HepG2 (cell line): ENCODE data around the gene EMILIN1. TPM values are rescaled to one million over a fixed set of nuclear protein-coding genes. Genes with fewer than 3 reads are reported as not detected.
A peak's percentile ranks its signal among the peaks of the same experiment; 100 is the strongest.

ENCODE experiments used
- ATAC-seq: fragments of 200-7000 bp; cut with Tn5 transposase; 3 replicates; pipeline ENCODE4 v1.9.1; 2020; ENCODE audit warnings: mild to moderate bottlenecking, moderate library complexity
- BruUV-seq: library from RNA; stranded (reverse); fragments of 400-500 nt; replicated peaks from 2 replicates; lab custom pipeline; 2021; lab: Mats Ljungman, UMichigan
- CTCF ChIA-PET: fragments of 300-600 bp; formaldehyde crosslinking; extraction: SDS; loops from one replicate; lab custom pipeline; 2021; ENCODE audit warnings: low total read pairs, inconsistent platforms, low intra/inter-chr PET ratio; lab: Yijun Ruan, JAX
- POLR2A ChIA-PET: fragments of 350-600 bp; sonication (Branson Sonifier 250); formaldehyde crosslinking; loops from one replicate; lab custom pipeline; 2020; ENCODE audit warnings: antibody characterized with exemption, inconsistent platforms; lab: Yijun Ruan, JAX
- DNase-seq: peaks from one replicate; pipeline ENCODE4 v3.0.0-alpha.2; 2015; ENCODE audit warnings: low spot score
- FAIRE-seq: peaks from 3 replicates; lab custom pipeline; 2011; peaks lifted over from hg19 to GRCh38; lab: Jason Lieb, UNC
- H2AFZ ChIP-seq: one replicate; pipeline ENCODE4 v1.6.1; 2011; ENCODE audit warnings: low read length, inconsistent platforms
- H3K27ac ChIP-seq: fragments of 300-600 bp; 3 replicates; pipeline ENCODE4 v1.8.0; 2011; ENCODE audit warnings: mixed run types, mild to moderate bottlenecking, mixed read lengths, low read length, inconsistent platforms; ENCODE audit not compliant: insufficient read depth; ENCODE audit errors: extremely low read length
- H3K27me3 ChIP-seq, 2 experiments: fragments of 200-600 bp in 1 of 2; 2 replicates in 1 of 2; 3 replicates in 1 of 2; pipeline versions ENCODE4 v1.6.0 to v1.8.0; 2011; ENCODE audit warnings: low read length in 2 of 2, mild to moderate bottlenecking in 2 of 2, moderate library complexity in 2 of 2, inconsistent platforms in 1 of 2; ENCODE audit not compliant: insufficient read depth in 2 of 2, control insufficient read depth in 1 of 2
- H3K36me3 ChIP-seq, 2 experiments: fragments of 200-600 bp in 1 of 2; replicated peaks in 1 of 2; 2 replicates in 1 of 2; 3 replicates in 1 of 2; pipeline versions ENCODE4 v1.5.1 to v1.8.0; 2011; ENCODE audit warnings: low read length in 2 of 2, inconsistent platforms in 1 of 2; ENCODE audit not compliant: insufficient read depth in 2 of 2, control insufficient read depth in 1 of 2
- H3K4me1 ChIP-seq: 2 replicates; pipeline ENCODE4 v1.5.1; 2012; ENCODE audit warnings: low read length, inconsistent platforms; ENCODE audit not compliant: insufficient read depth
- H3K4me2 ChIP-seq: 2 replicates; pipeline ENCODE4 v1.6.0; 2011; ENCODE audit warnings: low read depth, low read length, inconsistent platforms
- H3K4me3 ChIP-seq, 3 experiments: fragments of 200-600 bp in 1 of 3; sonication (generic), shearing (Covaris generic) in 1 of 3; replicated peaks in 1 of 3; 2 replicates each; pipeline ENCODE4 v1.5.1; 2011 to 2016; ENCODE audit warnings: low read length in 3 of 3, inconsistent platforms in 2 of 3, low read depth in 2 of 3, mild to moderate bottlenecking in 2 of 3, control low read depth in 1 of 3, mixed read lengths in 1 of 3; ENCODE audit not compliant: insufficient read depth in 1 of 3
- H3K79me2 ChIP-seq: one replicate; pipeline ENCODE4 v1.6.1; 2011; ENCODE audit warnings: low read length, inconsistent platforms; ENCODE audit not compliant: insufficient read depth
- H3K9ac ChIP-seq: 2 replicates; pipeline ENCODE4 v1.6.0; 2011; ENCODE audit warnings: mild to moderate bottlenecking, low read depth, low read length, inconsistent platforms; ENCODE audit not compliant: insufficient read depth
- H3K9me3 ChIP-seq: 2 replicates; pipeline ENCODE4 v1.5.1; 2012; ENCODE audit warnings: mild to moderate bottlenecking, low read length
- H4K20me1 ChIP-seq: 2 replicates; pipeline ENCODE4 v1.6.0; 2011; ENCODE audit warnings: inconsistent platforms, mild to moderate bottlenecking, low read length, moderate library complexity; ENCODE audit not compliant: insufficient read depth
- CBX1 ChIP-seq: IDR thresholded peaks from one replicate; pipeline ENCODE4 v1.6.1; 2016; ENCODE audit warnings: antibody characterized with exemption, low read depth
- DZIP1 ChIP-seq: sonication (generic); formaldehyde crosslinking; IDR thresholded peaks from 2 replicates; pipeline ENCODE4 v1.5.0; 2020; ENCODE audit warnings: mild to moderate bottlenecking, missing genetic modification reagents
- EHMT2 ChIP-seq: fragments of 200-600 bp; sonication (generic); IDR thresholded peaks from 2 replicates; pipeline ENCODE4 v1.7.0; 2017; ENCODE audit warnings: antibody characterized with exemption, low read depth, low read length, borderline replicate concordance
- FOXK2 ChIP-seq: fragments of 450-650 bp; IDR thresholded peaks from 2 replicates; pipeline ENCODE4 v1.6.1; 2016
- GABPB1 ChIP-seq: IDR thresholded peaks from 2 replicates; pipeline ENCODE4 v1.6.1; 2016; ENCODE audit warnings: mild to moderate bottlenecking, missing genetic modification reagents, moderate library complexity, missing compliant biosample characterization
- JUN ChIP-seq: sonication (generic); formaldehyde crosslinking; IDR thresholded peaks from 2 replicates; pipeline ENCODE4 v1.4.0; 2020; ENCODE audit warnings: mild to moderate bottlenecking, missing genetic modification reagents
- KLF13 ChIP-seq: sonication (generic); formaldehyde crosslinking; IDR thresholded peaks from 2 replicates; pipeline ENCODE4 v1.4.0; 2020; ENCODE audit warnings: mild to moderate bottlenecking, missing genetic modification reagents
- MAFF ChIP-seq: IDR thresholded peaks from 2 replicates; pipeline ENCODE4 v1.6.1; 2011; ENCODE audit warnings: low read depth, low read length, improper control_type of control experiment
- MXD4 ChIP-seq: IDR thresholded peaks from 2 replicates; pipeline ENCODE4 v1.6.1; 2016; ENCODE audit warnings: mild to moderate bottlenecking, missing biosample characterization, missing genetic modification reagents
- NFKB2 ChIP-seq: sonication (generic); formaldehyde crosslinking; IDR thresholded peaks from 2 replicates; pipeline ENCODE4 v1.4.0; 2020; ENCODE audit warnings: missing genetic modification reagents, borderline replicate concordance
- RELA ChIP-seq: sonication (generic); formaldehyde crosslinking; IDR thresholded peaks from 2 replicates; pipeline ENCODE4 v1.4.0; 2020; ENCODE audit warnings: missing genetic modification reagents
- SAFB2 ChIP-seq: sonication (generic); formaldehyde crosslinking; IDR thresholded peaks from 2 replicates; pipeline ENCODE4 v1.5.1; 2020; ENCODE audit warnings: missing genetic modification reagents, low read depth, mild to moderate bottlenecking, borderline replicate concordance
- SMAD1 ChIP-seq: sonication (generic); formaldehyde crosslinking; IDR thresholded peaks from 2 replicates; pipeline ENCODE4 v1.4.0; 2020; ENCODE audit warnings: missing genetic modification reagents, low read depth, mild to moderate bottlenecking, borderline replicate concordance
- SMARCE1 ChIP-seq: fragments of 450-650 bp; IDR thresholded peaks from 2 replicates; pipeline ENCODE4 v1.6.1; 2017; ENCODE audit warnings: borderline replicate concordance
- TBX2 ChIP-seq: sonication (generic); formaldehyde crosslinking; IDR thresholded peaks from 2 replicates; pipeline ENCODE4 v1.5.0; 2020; ENCODE audit warnings: missing genetic modification reagents, mild to moderate bottlenecking, borderline replicate concordance
- ZBTB8A ChIP-seq: sonication (generic); formaldehyde crosslinking; IDR thresholded peaks from 2 replicates; pipeline ENCODE4 v1.4.0; 2020; ENCODE audit warnings: mild to moderate bottlenecking, low read depth, missing genetic modification reagents, borderline replicate concordance
- ZC3H4 ChIP-seq: sonication (generic); formaldehyde crosslinking; IDR thresholded peaks from 2 replicates; pipeline ENCODE4 v1.4.0; 2020; ENCODE audit warnings: missing genetic modification reagents, borderline replicate concordance
- ZNF20 ChIP-seq: sonication (generic); formaldehyde crosslinking; IDR thresholded peaks from 2 replicates; pipeline ENCODE4 v1.4.0; 2020; ENCODE audit warnings: mild to moderate bottlenecking, moderate library complexity, missing genetic modification reagents
- ZNF431 ChIP-seq: sonication (generic); formaldehyde crosslinking; IDR thresholded peaks from 2 replicates; pipeline ENCODE4 v1.9.0; 2022; ENCODE audit warnings: missing genetic modification reagents, low read depth, mild to moderate bottlenecking, borderline replicate concordance
- ZNF552 ChIP-seq: sonication (generic); formaldehyde crosslinking; IDR thresholded peaks from 2 replicates; pipeline ENCODE4 v1.9.0; 2022; ENCODE audit warnings: missing genetic modification reagents, mild to moderate bottlenecking, borderline replicate concordance
- ZNF652 ChIP-seq: IDR thresholded peaks from 2 replicates; pipeline ENCODE4 v1.6.1; 2016; ENCODE audit warnings: low read depth, borderline replicate concordance
- ZNF83 ChIP-seq: sonication (generic); formaldehyde crosslinking; IDR thresholded peaks from 2 replicates; pipeline ENCODE4 v1.4.0; 2020; ENCODE audit warnings: missing genetic modification reagents, mild to moderate bottlenecking, borderline replicate concordance
- ZSCAN20 ChIP-seq: sonication (generic); formaldehyde crosslinking; IDR thresholded peaks from 2 replicates; pipeline ENCODE4 v1.4.0; 2020; ENCODE audit warnings: missing genetic modification reagents, mild to moderate bottlenecking, borderline replicate concordance
- WGBS: methylation state at CpG from one replicate; pipeline ENCODE4 v1.1.6; 2017; ENCODE audit warnings: low lambda C conversion rate; 5-methylcytosine and 5-hydroxymethylcytosine counted together
- in situ Hi-C: cut with HindIII; loops from 2 replicates; pipeline ENCODE4 v1.10.0; 2017; ENCODE audit warnings: low pct_unique_long_range_greater_than_20kb; ENCODE audit not compliant: extremely low pct_ligation_motif_present
- intact Hi-C: fragments of 100-400 bp; cut with micrococcal nuclease; formaldehyde crosslinking; loops from one replicate; pipeline ENCODE4 v1.10.0; 2022; ENCODE audit not compliant: unreplicated experiment
- polyA plus RNA-seq, 8 experiments: library from polyadenylated mRNA; depleted of rRNA in 3 of 8; stranded (reverse) in 7 of 8; unstranded in 1 of 8; fragments of >200 nt; fragmentation: Illumina TruSeq in 4 of 8; extraction: Trizol in 4 of 8; gene quantifications; 2 replicates each; pipeline versions ENCODE4 v1.2.1 to v1.2.3, GENCODE V29; 2011 to 2016; ENCODE audit warnings: low read depth in 4 of 8, missing spikeins in 1 of 8, mixed read lengths in 1 of 8; ENCODE audit not compliant: insufficient read depth in 1 of 8
- total RNA-seq, 5 experiments: library from RNA; depleted of rRNA; stranded (reverse); fragments of >200 nt; fragmentation: Illumina TruSeq; extraction: Trizol; gene quantifications; 2 replicates each; pipeline ENCODE4 v1.2.3, GENCODE V29; 2016; ENCODE audit warnings: low read depth in 1 of 5

Gene EMILIN1
- total and polyA plus RNA-seq, 2 of the 13 experiments (the other 11 are each of a cell fraction or from before 2014, with no cell fraction given): 8.1 to 9.7 TPM

- in situ Hi-C loops: no loop called here
- peak overlapping the region; percentile 77 for H3K9ac ChIP-seq
- FAIRE-seq (peak; percentile 96), ATAC-seq (peak; percentile 75), DNase-seq (peak; percentile 93)
- ChIA-PET POLR2A (interaction anchor here (0.7 to 6.4 kb wide), 22 partner anchors 9 to 378 kb away, joined by 3 to 100 read pairs (median 8); partner anchors contain the start of genes ATRAID, EIF2B4, EMILIN1 and GTF3C2), CTCF (interaction anchor here (0.7 to 1.0 kb wide), 2 partner anchors 35 to 88 kb away, joined by 3 read pairs; no protein-coding TSS in a partner anchor)
- 4% methylated on average over 34 of the region's 48 CpGs for WGBS
- peaks cover 8% of the 10 kb centered on the region for H3K79me2 ChIP-seq
- intact Hi-C loops: loop anchor here (1.0 to 2.0 kb wide), 3 partner anchors 18 to 36 kb away; partner anchors contain the start of genes EMILIN1, KHK and TMEM214
- peak overlapping the region; percentile 86 to 97 (median 91) for H3K4me3 ChIP-seq
- H2AFZ ChIP-seq: peak overlapping the region; percentile 68
- H3K4me2 ChIP-seq: peak overlapping the region; percentile 99
- peak overlapping the region; percentile 81 for H3K27ac ChIP-seq
- H3K27me3 ChIP-seq: no peaks in the 10 kb centered on the region; a peak in 1 of 5 replicates
- H4K20me1 ChIP-seq: peaks cover 3% of the 10 kb centered on the region; the same call in 1 of the 2 replicates
- no TSS peak for BruUV-seq
- peaks cover 24% of the 10 kb centered on the region for H3K4me1 ChIP-seq
- peaks cover 6 to 26% of the 10 kb centered on the region in 2 experiments for H3K36me3 ChIP-seq
- H3K9me3 ChIP-seq: no peaks in the 10 kb centered on the region
- TF ChIP-seq JUN (no peak), MXD4 (0 out of 2 replicates have a peak, but pooled peaks have one; percentile 49), RELA (no peak), ZNF652 (CRISPR knock-in tag) (no peak), EHMT2 (no peak), FOXK2 (no peak), ZNF431 (CRISPR knock-in tag) (peak; percentile 84), ZNF552 (CRISPR knock-in tag) (peak; percentile 76; the same call in 1 of the 2 replicates), ZNF20 (peak; percentile 33), SMAD1 (CRISPR knock-in tag) (no peak; the same call in 1 of the 2 replicates), ZBTB8A (no peak; the same call in 1 of the 2 replicates), KLF13 (no peak), ZSCAN20 (CRISPR knock-in tag) (peak; percentile 88; the same call in 1 of the 2 replicates), GABPB1 (CRISPR knock-in tag) (peak; percentile 78; the same call in 1 of the 2 replicates), ZC3H4 (no peak; the same call in 1 of the 2 replicates), DZIP1 (peak; percentile 25; the same call in 1 of the 2 replicates), CBX1 (peak; percentile 85), TBX2 (CRISPR knock-in tag) (peak; percentile 77), MAFF (0 out of 2 replicates have a peak, but pooled peaks have one; percentile 1), SAFB2 (CRISPR knock-in tag) (no peak), ZNF83 (no peak), SMARCE1 (no peak), NFKB2 (CRISPR knock-in tag) (peak; percentile 81)
These were observed 28.0 kb upstream of the EMILIN1 start for GRCh38 chr2:27050281-27050995.
